SU-DHL-6 (cell line): ENCODE measurements around the gene ETV6.

Source experiments
- H2AFZ ChIP-seq: fragments of 200-600 bp; sonication (generic); 2 replicates; pipeline ENCODE4 v1.6.1; 2014; ENCODE audit warnings: low read depth, mild to moderate bottlenecking, moderate library complexity, mixed read lengths, antibody characterized with exemption, low read length; ENCODE audit not compliant: severe bottlenecking
- H3F3A ChIP-seq: fragments of 200-600 bp; shearing (Covaris generic); 2 replicates; pipeline ENCODE4 v1.6.0; 2016; ENCODE audit warnings: antibody characterized with exemption, mild to moderate bottlenecking; ENCODE audit not compliant: insufficient read depth
- H3K27ac ChIP-seq: fragments of 200-600 bp; sonication (generic); 2 replicates; pipeline ENCODE4 v1.5.1; 2016; ENCODE audit warnings: low read depth, mild to moderate bottlenecking, low read length, moderate library complexity, mixed read lengths
- H3K27me3 ChIP-seq: fragments of 200-600 bp; sonication (generic), shearing (Covaris generic); 2 replicates; pipeline ENCODE4 v1.6.0; 2014; ENCODE audit warnings: mild to moderate bottlenecking, low read length
- H3K36me3 ChIP-seq: fragments of 200-600 bp; sonication (generic); 2 replicates; pipeline ENCODE4 v1.6.1; 2014; ENCODE audit warnings: mild to moderate bottlenecking, low read length, mixed read lengths
- H3K4me2 ChIP-seq: fragments of 300-600, 200-600 bp; shearing (Covaris generic), sonication (generic); 2 replicates; pipeline ENCODE4 v1.6.0; 2014; ENCODE audit warnings: low read length, low read depth, mild to moderate bottlenecking; ENCODE audit not compliant: poor library complexity, severe bottlenecking
- H3K4me3 ChIP-seq: fragments of 200-600 bp; sonication (generic); 2 replicates; pipeline ENCODE4 v1.5.1; 2014; ENCODE audit warnings: antibody characterized with exemption, low read length, mild to moderate bottlenecking, mixed read lengths; ENCODE audit not compliant: insufficient read depth, poor library complexity, severe bottlenecking
- H3K79me2 ChIP-seq: fragments of 200-600 bp; sonication (generic); 2 replicates; pipeline ENCODE4 v1.6.1; 2014; ENCODE audit warnings: mild to moderate bottlenecking, low read length, moderate library complexity; ENCODE audit not compliant: insufficient read depth
- H3K9ac ChIP-seq: fragments of 200-600 bp; sonication (generic); 2 replicates; pipeline ENCODE4 v1.7.0; 2014; ENCODE audit warnings: mild to moderate bottlenecking, low read length
- H3K9me2 ChIP-seq: fragments of 200-600 bp; sonication (generic); replicated peaks from 2 replicates; pipeline ENCODE4 v1.6.1; 2014; ENCODE audit warnings: low read length; ENCODE audit not compliant: insufficient read depth
- H3K9me3 ChIP-seq: fragments of 200-600 bp; sonication (generic); 2 replicates; pipeline ENCODE4 v1.6.1; 2014; ENCODE audit warnings: low read length, mixed read lengths; ENCODE audit not compliant: insufficient read depth
- H4K20me1 ChIP-seq: fragments of 200-600 bp; sonication (generic); 2 replicates; pipeline ENCODE4 v1.6.1; 2014; ENCODE audit warnings: low read depth, mild to moderate bottlenecking, antibody characterized with exemption, low read length, moderate library complexity, mixed read lengths
- CTCF ChIP-seq: fragments of 200-600 bp; sonication (generic); IDR thresholded peaks from one replicate; pipeline ENCODE4 v1.5.1; 2017; ENCODE audit warnings: antibody characterized with exemption, mild to moderate bottlenecking, low read length, moderate library complexity; ENCODE audit not compliant: insufficient read depth, poor library complexity, severe bottlenecking
- EZH2phosphoT487 ChIP-seq: fragments of 200-600 bp; sonication (generic), shearing (Covaris generic); conservative IDR thresholded peaks from 2 replicates; pipeline ENCODE4 v1.6.1; 2018; ENCODE audit warnings: mild to moderate bottlenecking, antibody characterized with exemption, low read length, moderate library complexity, mixed read lengths

ETV6 gene

GRCh38 chr12:11838403-11838802, 188.9 kb downstream of the ETV6 start:
- no peak for TF ChIP-seq EZH2phosphoT487
- no peak for TF ChIP-seq CTCF
- Histone ChIP-seq H3K36me3 (no peaks in the 10 kb centered on the region), H3K9me2 (no peaks in the 10 kb centered on the region), H3F3A (no peaks in the 10 kb centered on the region), H3K79me2 (no peaks in the 10 kb centered on the region), H3K9me3 (no peaks in the 10 kb centered on the region), H3K4me3 (no peak overlapping the region), H2AFZ (no peak overlapping the region), H3K27me3 (no peaks in the 10 kb centered on the region), H3K27ac (no peak overlapping the region), H4K20me1 (no peaks in the 10 kb centered on the region), H3K4me2 (no peak overlapping the region), H3K9ac (no peak overlapping the region)

GRCh38 chr12:11839091-11839641, 189.7 kb downstream of the ETV6 start:
- no peaks in the 10 kb centered on the region for H3K9me3 ChIP-seq
- H3K79me2 ChIP-seq: no peaks in the 10 kb centered on the region
- no peaks in the 10 kb centered on the region for H3F3A ChIP-seq
- H3K9ac ChIP-seq: no peak overlapping the region
- H3K4me3 ChIP-seq: no peak overlapping the region
- H3K36me3 ChIP-seq: no peaks in the 10 kb centered on the region
- H3K4me2 ChIP-seq: no peak overlapping the region
- TF ChIP-seq EZH2phosphoT487: no peak
- TF ChIP-seq CTCF: no peak
- H3K27me3 ChIP-seq: no peaks in the 10 kb centered on the region
- no peaks in the 10 kb centered on the region for H4K20me1 ChIP-seq
- H2AFZ ChIP-seq: no peak overlapping the region
- H3K9me2 ChIP-seq: no peaks in the 10 kb centered on the region
- no peak overlapping the region for H3K27ac ChIP-seq

- no peaks in the 10 kb centered on the region for H3K9me3 ChIP-seq
- H3K36me3 ChIP-seq: no peaks in the 10 kb centered on the region
These were observed 190.9 kb downstream of the ETV6 start for GRCh38 chr12:11840366-11840765.

More at GRCh38 chr12:11840366-11840765, 190.9 kb downstream of the ETV6 start:
- H3K4me2 ChIP-seq: no peak overlapping the region
- no peak overlapping the region for H3K27ac ChIP-seq
- H3K9me2 ChIP-seq: no peaks in the 10 kb centered on the region
- H3K4me3 ChIP-seq: no peak overlapping the region
- H3K79me2 ChIP-seq: no peaks in the 10 kb centered on the region
- H3K9ac ChIP-seq: no peak overlapping the region
- no peaks in the 10 kb centered on the region for H4K20me1 ChIP-seq
- H2AFZ ChIP-seq: no peak overlapping the region
- no peaks in the 10 kb centered on the region for H3K27me3 ChIP-seq
- no peak for TF ChIP-seq EZH2phosphoT487
- TF ChIP-seq CTCF: no peak
- no peaks in the 10 kb centered on the region for H3F3A ChIP-seq
